Activated CD8-positive, alpha-beta memory T cell treated with anti-CD3 and anti-CD28 coated beads for 1 hour (primary cell): ENCODE results near the gene BCL2L13.

Experiments
- DNase-seq, 2 donors: peaks; one replicate each; pipeline ENCODE4 v3.0.0-alpha.2; 2020; ENCODE audit warnings: low read depth in 1 of 2; ENCODE audit errors: extremely low read depth in 1 of 2

BCL2L13 gene

DNA sequence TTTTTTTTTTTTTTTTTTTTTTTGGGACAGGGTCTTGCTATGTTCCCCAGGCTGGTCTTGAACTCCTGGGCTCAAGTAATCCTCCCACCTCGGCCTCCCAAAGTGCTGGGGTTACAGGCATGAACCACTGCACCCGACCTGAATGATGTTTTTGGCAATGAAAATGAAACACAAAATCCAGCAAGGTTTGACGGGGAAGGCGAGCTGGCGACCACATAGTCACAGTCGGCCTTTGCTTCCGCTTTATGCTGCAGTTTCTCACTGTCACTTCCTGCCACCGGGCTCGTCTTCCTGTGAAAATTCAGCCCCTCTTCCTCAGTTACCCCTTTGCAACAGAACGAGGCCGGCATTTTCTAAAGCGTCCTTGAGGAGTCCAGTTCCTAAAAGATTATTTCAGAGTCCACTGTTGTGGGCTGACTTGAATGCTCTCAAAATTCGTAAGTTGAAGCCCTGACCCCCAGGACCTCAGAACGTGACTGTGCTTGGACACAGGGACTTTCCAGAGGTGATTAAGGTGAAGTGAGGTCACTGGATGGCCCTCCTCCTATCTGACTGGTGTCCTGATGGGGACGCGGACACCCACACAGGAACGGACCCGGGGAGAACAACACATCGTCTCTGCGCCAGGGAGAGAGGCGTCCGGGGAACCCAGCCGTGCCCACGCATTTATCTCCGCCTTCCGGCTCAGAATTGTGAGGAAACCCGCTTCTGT, 138.6 kb downstream of the BCL2L13 start:
- peak; percentile 40 to 44 for DNase-seq

DNA sequence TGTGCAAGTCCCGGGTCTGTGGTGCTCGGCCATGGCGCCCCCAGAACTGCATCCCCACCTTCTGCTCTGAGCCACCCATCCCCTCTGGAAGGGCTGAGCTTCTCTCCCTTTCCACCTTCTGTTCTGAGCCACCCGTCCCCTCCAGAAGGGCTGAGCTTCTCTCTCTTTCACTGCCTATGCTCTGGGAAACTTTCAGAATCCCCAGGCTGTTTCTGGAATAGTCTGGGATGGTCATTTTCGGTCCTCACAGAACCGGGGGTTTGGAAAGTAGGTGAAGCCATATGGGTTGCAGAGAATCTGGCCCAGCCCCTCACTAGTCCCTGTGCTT, 139.1 kb downstream of the BCL2L13 start:
- DNase-seq = no peak

GRCh38 chr22:17778412-17778976, 139.9 kb downstream of the BCL2L13 start:
- no peak for DNase-seq

DNA sequence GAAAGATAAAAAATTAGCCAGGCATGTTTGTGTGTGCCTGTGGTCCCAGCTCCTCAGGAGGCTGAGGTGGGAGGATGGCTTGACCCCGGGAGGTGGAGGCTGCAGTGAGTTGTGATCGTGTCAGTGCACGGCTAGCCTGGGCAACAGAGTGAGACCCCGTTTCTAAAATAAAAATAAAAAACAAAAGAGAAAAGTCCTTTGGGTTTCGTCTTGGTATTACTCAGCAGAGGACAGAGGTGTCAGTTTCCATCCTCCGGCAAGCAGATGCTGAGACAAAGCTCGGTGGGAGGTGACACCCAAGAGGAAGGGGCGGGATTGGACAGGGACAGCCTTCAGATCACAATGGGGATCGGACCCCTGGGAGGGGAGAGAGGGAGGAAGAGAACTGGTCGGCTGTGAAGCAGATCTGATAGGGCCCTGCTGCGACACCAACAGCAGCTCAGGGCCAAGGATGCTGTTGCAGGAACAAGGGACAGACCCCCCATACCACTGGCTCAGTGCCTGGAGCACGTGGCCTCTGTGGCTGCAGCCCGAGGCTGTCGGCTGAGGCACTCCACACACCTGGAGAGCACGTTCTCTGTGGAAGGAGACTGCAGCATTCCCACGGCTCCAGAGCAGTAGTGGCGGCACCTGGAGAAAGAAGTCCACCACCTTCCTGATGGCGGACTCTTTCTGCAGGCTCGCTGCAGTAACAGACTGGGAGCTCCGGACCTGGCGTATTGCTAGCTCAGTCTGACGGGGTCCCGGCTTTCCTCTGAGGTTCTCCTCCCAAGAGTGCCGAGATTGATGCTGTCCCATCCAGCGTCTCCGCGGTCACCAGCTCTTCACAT, 140.9 kb downstream of the BCL2L13 start:
- DNase-seq = no peak

- no peak for DNase-seq
These were observed 141.7 kb downstream of the BCL2L13 start for GRCh38 chr22:17780116-17780740.
